Endodermal cell (in vitro differentiated cells): ENCODE data around the gene ABCB1. TPM values are rescaled to one million over a fixed set of nuclear protein-coding genes. Genes with fewer than 3 reads are reported as not detected.
"Not testable (repeated sequence)": the region's sequence is repeated elsewhere in the genome, so short reads cannot be mapped to it uniquely, and the experiment has no call there.

ENCODE experiments used
- DNase-seq: peaks from one replicate; pipeline ENCODE4 v3.0.0-alpha.2; 2017
- H3K27ac ChIP-seq: 2 replicates; pipeline ENCODE4 v1.5.1; 2013; ENCODE audit warnings: mild to moderate bottlenecking, low read depth, low read length, moderate library complexity
- H3K27me3 ChIP-seq: 2 replicates; pipeline ENCODE4 v1.6.1; 2013; ENCODE audit warnings: mild to moderate bottlenecking, low read length, moderate library complexity; ENCODE audit not compliant: insufficient read depth, control insufficient read depth, poor library complexity, severe bottlenecking
- H3K36me3 ChIP-seq: 2 replicates; pipeline ENCODE4 v1.7.0; 2013; ENCODE audit warnings: mild to moderate bottlenecking, low read length, moderate library complexity; ENCODE audit not compliant: control insufficient read depth, insufficient read depth
- H3K4me1 ChIP-seq: one replicate; pipeline ENCODE4 v1.7.0; 2013; ENCODE audit warnings: low read length; ENCODE audit not compliant: control insufficient read depth, insufficient read depth
- H3K4me3 ChIP-seq: 2 replicates; pipeline ENCODE4 v1.5.1; 2013; ENCODE audit warnings: mild to moderate bottlenecking, low read length, moderate library complexity
- H3K9ac ChIP-seq: 2 replicates; pipeline ENCODE4 v1.6.1; 2013; ENCODE audit warnings: mild to moderate bottlenecking, low read length, moderate library complexity; ENCODE audit not compliant: poor library complexity, severe bottlenecking; ENCODE audit errors: extremely low read depth
- H3K9me3 ChIP-seq: 2 replicates; pipeline ENCODE4 v1.6.1; 2013; ENCODE audit warnings: mild to moderate bottlenecking, low read length, moderate library complexity; ENCODE audit not compliant: control insufficient read depth
- H3K27ac Mint-ChIP-seq: 2 replicates; pipeline ENCODE4 v1.8.0; 2020; ENCODE audit warnings: mixed read lengths
- H3K27me3 Mint-ChIP-seq: 2 replicates; pipeline ENCODE4 v1.8.0; 2021; ENCODE audit warnings: mild to moderate bottlenecking, mixed read lengths; ENCODE audit not compliant: insufficient read depth
- H3K36me3 Mint-ChIP-seq: 2 replicates; pipeline ENCODE4 v1.8.0; 2020; ENCODE audit warnings: low read depth, mixed read lengths
- H3K4me1 Mint-ChIP-seq: 2 replicates; pipeline ENCODE4 v1.8.0; 2020; ENCODE audit warnings: mixed read lengths
- H3K4me3 Mint-ChIP-seq: 2 replicates; pipeline ENCODE4 v1.8.0; 2020; ENCODE audit warnings: mild to moderate bottlenecking, moderate library complexity, mixed read lengths
- H3K9me3 Mint-ChIP-seq: 2 replicates; pipeline ENCODE4 v1.8.0; 2020; ENCODE audit warnings: mild to moderate bottlenecking, mixed read lengths
- WGBS, 2 experiments: methylation state at CpG; one replicate each; pipeline versions ENCODE4 v1.1.5 to v1.1.7; 2013; ENCODE audit warnings: missing lambda C conversion rate in 2 of 2, mixed read lengths in 1 of 2; ENCODE audit not compliant: insufficient coverage in 1 of 2, insufficient read length in 1 of 2; 5-methylcytosine and 5-hydroxymethylcytosine counted together
- total RNA-seq, 2 donors: library from RNA; stranded (reverse); fragmentation: NEBNext Ultra II Directional in 1 of 2; extraction: Animal tissue kit (Norgen Biotek cat#: 25700) in 1 of 2; gene quantifications; 2 replicates in 1 of 2; 3 replicates in 1 of 2; pipeline ENCODE4 v1.2.1, GENCODE V29; 2021
- TF ChIP-seq, protein P1 (sequence below): fragments of 200-600 bp; sonication (generic); conservative IDR thresholded peaks from 2 replicates; pipeline ENCODE4 v1.5.0; 2021; ENCODE audit warnings: antibody characterized with exemption, mild to moderate bottlenecking

ABCB1 gene
- total RNA-seq, 2 donors from 2014 or later = 0.07 TPM; not detected in 1

GRCh38 chr7:87465534-87465880 lies 135.2 kb downstream of the ABCB1 start:
- H3K27ac ChIP-seq, H3K4me1 ChIP-seq, H3K27me3 ChIP-seq, H3K36me3 ChIP-seq, H3K9me3 ChIP-seq, H3K36me3 Mint-ChIP-seq, H3K27ac Mint-ChIP-seq, DNase-seq, H3K9ac ChIP-seq: not testable (repeated sequence)
- peaks cover 20% of the 10 kb centered on the region for H3K27me3 Mint-ChIP-seq
- WGBS, 2 experiments = 64 to 82% methylated on average over 3 to 7 of the region's 7 CpGs
- H3K9me3 Mint-ChIP-seq = peaks cover 34% of the 10 kb centered on the region
- TF ChIP-seq, protein P1, sequence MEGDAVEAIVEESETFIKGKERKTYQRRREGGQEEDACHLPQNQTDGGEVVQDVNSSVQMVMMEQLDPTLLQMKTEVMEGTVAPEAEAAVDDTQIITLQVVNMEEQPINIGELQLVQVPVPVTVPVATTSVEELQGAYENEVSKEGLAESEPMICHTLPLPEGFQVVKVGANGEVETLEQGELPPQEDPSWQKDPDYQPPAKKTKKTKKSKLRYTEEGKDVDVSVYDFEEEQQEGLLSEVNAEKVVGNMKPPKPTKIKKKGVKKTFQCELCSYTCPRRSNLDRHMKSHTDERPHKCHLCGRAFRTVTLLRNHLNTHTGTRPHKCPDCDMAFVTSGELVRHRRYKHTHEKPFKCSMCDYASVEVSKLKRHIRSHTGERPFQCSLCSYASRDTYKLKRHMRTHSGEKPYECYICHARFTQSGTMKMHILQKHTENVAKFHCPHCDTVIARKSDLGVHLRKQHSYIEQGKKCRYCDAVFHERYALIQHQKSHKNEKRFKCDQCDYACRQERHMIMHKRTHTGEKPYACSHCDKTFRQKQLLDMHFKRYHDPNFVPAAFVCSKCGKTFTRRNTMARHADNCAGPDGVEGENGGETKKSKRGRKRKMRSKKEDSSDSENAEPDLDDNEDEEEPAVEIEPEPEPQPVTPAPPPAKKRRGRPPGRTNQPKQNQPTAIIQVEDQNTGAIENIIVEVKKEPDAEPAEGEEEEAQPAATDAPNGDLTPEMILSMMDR = peak; percentile 23
- H3K4me3 Mint-ChIP-seq = peak overlapping the region; percentile 58
- H3K4me1 Mint-ChIP-seq = peaks cover 16% of the 10 kb centered on the region
- peak overlapping the region; percentile 73 for H3K4me3 ChIP-seq

DNA sequence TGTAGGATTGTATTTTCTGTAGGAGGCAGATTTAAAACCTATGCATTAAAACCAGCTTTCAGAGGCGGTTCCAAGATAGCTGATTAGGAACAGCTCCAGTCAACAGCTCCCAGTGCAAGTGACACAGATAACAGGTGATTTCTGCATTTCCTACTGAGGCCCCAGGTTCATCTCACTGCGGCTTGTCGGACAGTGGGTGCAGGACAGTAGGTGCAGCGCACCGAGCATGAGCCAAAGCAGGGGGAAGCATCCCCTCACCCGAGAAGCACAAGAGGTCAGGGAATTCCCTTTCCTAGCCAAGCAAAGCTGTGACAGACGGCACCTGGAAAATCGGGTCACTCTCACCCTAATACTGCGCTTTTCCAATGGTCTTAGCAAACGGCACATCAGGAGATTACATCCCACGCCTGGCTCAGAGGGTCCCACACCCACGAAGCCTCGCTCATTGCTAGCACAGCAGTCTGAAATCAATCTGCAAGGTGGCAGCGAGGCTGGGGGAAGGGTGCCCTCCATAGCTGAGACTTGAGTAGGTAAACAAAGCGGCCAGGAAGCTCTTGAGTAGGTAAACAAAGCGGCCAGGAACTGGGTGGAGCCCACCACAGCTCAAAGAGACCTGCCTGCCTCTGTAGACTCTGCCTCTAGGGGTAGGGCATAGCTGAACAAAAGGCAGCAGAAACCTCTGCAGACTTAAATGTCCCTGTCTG lies 135.7 kb downstream of the ABCB1 start:
- peak overlapping the region; percentile 58 for H3K4me3 Mint-ChIP-seq
- H3K27ac ChIP-seq, H3K36me3 ChIP-seq, H3K27me3 ChIP-seq, H3K4me1 ChIP-seq, H3K36me3 Mint-ChIP-seq, H3K9me3 ChIP-seq, H3K9ac ChIP-seq: not testable (repeated sequence)
- 52 to 56% methylated on average over 8 to 16 of the region's 16 CpGs for WGBS, 2 experiments
- H3K4me1 Mint-ChIP-seq = peaks cover 16% of the 10 kb centered on the region
- H3K27me3 Mint-ChIP-seq = peaks cover 20% of the 10 kb centered on the region
- peak overlapping the region; percentile 93 for H3K27ac Mint-ChIP-seq
- peak overlapping the region; percentile 73 for H3K4me3 ChIP-seq
- peak; percentile 90 for DNase-seq
- peaks cover 34% of the 10 kb centered on the region for H3K9me3 Mint-ChIP-seq
- TF ChIP-seq, protein P1 = peak; percentile 67

DNA sequence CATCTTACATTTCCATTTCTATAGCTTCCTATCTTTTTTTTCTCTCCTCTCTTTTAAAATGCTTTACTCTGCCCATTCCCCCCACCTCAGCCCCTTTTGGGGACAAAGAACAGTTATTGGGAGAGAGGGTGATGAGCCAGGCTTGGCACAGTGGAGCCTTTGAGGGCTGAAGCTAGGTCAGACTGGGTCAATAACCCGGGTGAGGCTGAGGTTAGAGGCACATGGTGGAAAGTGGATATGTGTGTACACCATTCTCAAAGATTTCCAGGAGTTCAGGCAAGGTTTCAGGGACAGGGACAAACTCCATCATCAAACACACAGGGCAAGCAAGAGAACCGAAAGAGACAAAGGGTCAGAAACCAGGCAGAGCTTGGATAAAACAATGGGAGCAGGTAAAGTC lies 136.7 kb downstream of the ABCB1 start:
- WGBS, 2 experiments = 86 to 92% methylated on average over 1 to 2 of the region's 2 CpGs
- H3K27ac Mint-ChIP-seq = no peak overlapping the region
- peaks cover 1% of the 10 kb centered on the region for H3K36me3 Mint-ChIP-seq
- Histone ChIP-seq H3K36me3 (no peaks in the 10 kb centered on the region), H3K4me1 (no peaks in the 10 kb centered on the region), H3K27me3 (peaks cover 10% of the 10 kb centered on the region), H3K9ac (no peak overlapping the region), H3K4me3 (no peak overlapping the region), H3K27ac (no peak overlapping the region), H3K9me3 (no peaks in the 10 kb centered on the region)
- H3K4me3 Mint-ChIP-seq = no peak overlapping the region
- peaks cover 20% of the 10 kb centered on the region for H3K27me3 Mint-ChIP-seq
- TF ChIP-seq, protein P1 = no peak
- peaks cover 30% of the 10 kb centered on the region for H3K9me3 Mint-ChIP-seq
- DNase-seq = no peak
- peaks cover 16% of the 10 kb centered on the region for H3K4me1 Mint-ChIP-seq

DNA sequence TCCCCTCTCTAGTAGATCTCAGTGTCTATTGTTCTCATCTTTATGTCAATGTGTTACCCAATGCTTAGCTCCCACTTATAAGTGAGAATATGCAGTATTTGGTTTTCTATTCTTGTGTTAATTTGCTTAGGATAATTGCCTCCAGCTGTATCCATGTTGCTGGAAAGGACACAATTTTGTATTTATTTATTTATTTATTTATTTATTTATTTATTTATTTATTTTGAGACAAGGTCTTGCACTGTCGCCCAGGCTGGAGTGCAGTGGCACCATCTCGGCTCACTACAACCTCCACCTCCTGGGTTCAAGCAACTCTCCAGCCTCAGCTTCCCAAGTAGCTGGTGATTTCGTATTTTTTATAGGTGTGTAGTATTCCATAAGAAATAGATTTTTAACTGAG lies 140.2 kb downstream of the ABCB1 start:
- H3K27me3 Mint-ChIP-seq = peaks cover 11% of the 10 kb centered on the region
- not testable (repeated sequence) for H3K4me3 ChIP-seq, H3K4me1 ChIP-seq, H3K4me3 Mint-ChIP-seq, H3K27ac ChIP-seq, H3K36me3 Mint-ChIP-seq, H3K9me3 Mint-ChIP-seq, H3K27me3 ChIP-seq, H3K27ac Mint-ChIP-seq, DNase-seq, H3K9me3 ChIP-seq, H3K9ac ChIP-seq, H3K36me3 ChIP-seq
- H3K4me1 Mint-ChIP-seq = peaks cover 25% of the 10 kb centered on the region
- WGBS, 2 experiments = 91% methylated on average over 2 of the region's 3 CpGs; no CpG with 5 or more reads in 1 of the 2 experiments
